HepG2 (cell line): ENCODE results near the gene RLF. TPM values are rescaled to one million over a fixed set of nuclear protein-coding genes. Genes with fewer than 3 reads are reported as not detected.

ENCODE experiments used
- ARNT ChIP-seq: fragments of 450-650 bp; IDR thresholded peaks from 2 replicates; pipeline ENCODE4 v1.6.1; 2017
- CREM ChIP-seq, 2 experiments: sonication (generic) in 1 of 2; formaldehyde crosslinking in 1 of 2; IDR thresholded peaks; 2 replicates each; pipeline versions ENCODE4 v1.4.0 to v1.6.1; 2016 to 2020; ENCODE audit warnings: antibody characterized with exemption in 1 of 2, mild to moderate bottlenecking in 1 of 2, missing genetic modification reagents in 1 of 2
- DPF2 ChIP-seq: sonication (generic); formaldehyde crosslinking; IDR thresholded peaks from 2 replicates; pipeline ENCODE4 v1.4.0; 2020; ENCODE audit warnings: mild to moderate bottlenecking, low read depth, missing genetic modification reagents, borderline replicate concordance
- ELF4 ChIP-seq: sonication (generic); formaldehyde crosslinking; IDR thresholded peaks from 2 replicates; pipeline ENCODE4 v1.5.0; 2020; ENCODE audit warnings: missing genetic modification reagents, mild to moderate bottlenecking, moderate library complexity, borderline replicate concordance
- GPN1 ChIP-seq: sonication (generic); formaldehyde crosslinking; IDR thresholded peaks from 2 replicates; pipeline ENCODE4 v1.5.1; 2020; ENCODE audit warnings: missing genetic modification reagents, borderline replicate concordance
- JUND ChIP-seq: sonication (generic); formaldehyde crosslinking; IDR thresholded peaks from 2 replicates; pipeline ENCODE4 v1.8.0; 2022; ENCODE audit warnings: mild to moderate bottlenecking, missing genetic modification reagents
- SAP130 ChIP-seq: IDR thresholded peaks from 2 replicates; pipeline ENCODE4 v1.6.1; 2016; ENCODE audit warnings: low read depth
- SMYD3 ChIP-seq: sonication (generic); formaldehyde crosslinking; IDR thresholded peaks from 2 replicates; pipeline ENCODE4 v1.8.1; 2023; ENCODE audit warnings: mild to moderate bottlenecking, missing genetic modification reagents
- SYNCRIP ChIP-seq: fragments of 200-400 bp; formaldehyde crosslinking; IDR thresholded peaks from 2 replicates; pipeline ENCODE4 v1.6.1; 2018; ENCODE audit warnings: mild to moderate bottlenecking, low read depth, low read length; ENCODE audit not compliant: insufficient read depth
- ZNF18 ChIP-seq: sonication (generic); formaldehyde crosslinking; IDR thresholded peaks from 2 replicates; pipeline ENCODE4 v1.8.0; 2022; ENCODE audit warnings: mild to moderate bottlenecking, missing genetic modification reagents; ENCODE audit not compliant: insufficient replicate concordance
- ZNF180 ChIP-seq: sonication (generic); formaldehyde crosslinking; IDR thresholded peaks from 2 replicates; pipeline ENCODE4 v1.4.0; 2020; ENCODE audit warnings: low read depth, missing genetic modification reagents, borderline replicate concordance
- ZNF275 ChIP-seq: sonication (generic); formaldehyde crosslinking; IDR thresholded peaks from 2 replicates; pipeline ENCODE4 v1.8.0; 2022; ENCODE audit warnings: missing genetic modification reagents, mild to moderate bottlenecking, inconsistent platforms, borderline replicate concordance
- ZNF367 ChIP-seq: sonication (generic); formaldehyde crosslinking; IDR thresholded peaks from 2 replicates; pipeline ENCODE4 v1.4.0; 2020; ENCODE audit warnings: missing genetic modification reagents, borderline replicate concordance
- ZNF543 ChIP-seq: sonication (generic); formaldehyde crosslinking; IDR thresholded peaks from 2 replicates; pipeline ENCODE4 v1.4.0; 2020; ENCODE audit warnings: mild to moderate bottlenecking, missing genetic modification reagents
- ZNF572 ChIP-seq: sonication (generic); formaldehyde crosslinking; IDR thresholded peaks from 2 replicates; pipeline ENCODE4 v1.5.1; 2020; ENCODE audit warnings: mild to moderate bottlenecking, missing genetic modification reagents
- ZNF619 ChIP-seq: sonication (generic); formaldehyde crosslinking; IDR thresholded peaks from 2 replicates; pipeline ENCODE4 v1.4.0; 2020; ENCODE audit warnings: mild to moderate bottlenecking, missing genetic modification reagents
- ZNF660 ChIP-seq: sonication (generic); formaldehyde crosslinking; IDR thresholded peaks from 2 replicates; pipeline ENCODE4 v1.5.1; 2020; ENCODE audit warnings: mild to moderate bottlenecking, low read depth, missing genetic modification reagents, borderline replicate concordance
- ZNF7 ChIP-seq: IDR thresholded peaks from 2 replicates; pipeline ENCODE4 v1.6.1; 2016; ENCODE audit warnings: missing biosample characterization, missing genetic modification reagents
- ZNF703 ChIP-seq: sonication (generic); formaldehyde crosslinking; IDR thresholded peaks from 2 replicates; pipeline ENCODE4 v1.5.1; 2020; ENCODE audit warnings: missing genetic modification reagents, mild to moderate bottlenecking, moderate library complexity, borderline replicate concordance
- ZNF710 ChIP-seq: sonication (generic); formaldehyde crosslinking; IDR thresholded peaks from 2 replicates; pipeline ENCODE4 v1.5.0; 2020; ENCODE audit warnings: mild to moderate bottlenecking, missing genetic modification reagents, borderline replicate concordance
- ZNF790 ChIP-seq: sonication (generic); formaldehyde crosslinking; IDR thresholded peaks from 2 replicates; pipeline ENCODE4 v1.8.0; 2022; ENCODE audit warnings: missing genetic modification reagents, mild to moderate bottlenecking, borderline replicate concordance
- ZSCAN29 ChIP-seq: sonication (generic); formaldehyde crosslinking; conservative IDR thresholded peaks from 2 replicates; pipeline ENCODE4 v1.4.0; 2020; ENCODE audit warnings: mild to moderate bottlenecking, missing genetic modification reagents
- polyA plus RNA-seq, 8 experiments: library from polyadenylated mRNA; depleted of rRNA in 3 of 8; stranded (reverse) in 7 of 8; unstranded in 1 of 8; fragments of >200 nt; fragmentation: Illumina TruSeq in 4 of 8; extraction: Trizol in 4 of 8; gene quantifications; 2 replicates each; pipeline versions ENCODE4 v1.2.1 to v1.2.3, GENCODE V29; 2011 to 2016; ENCODE audit warnings: low read depth in 4 of 8, missing spikeins in 1 of 8, mixed read lengths in 1 of 8; ENCODE audit not compliant: insufficient read depth in 1 of 8
- total RNA-seq, 5 experiments: library from RNA; depleted of rRNA; stranded (reverse); fragments of >200 nt; fragmentation: Illumina TruSeq; extraction: Trizol; gene quantifications; 2 replicates each; pipeline ENCODE4 v1.2.3, GENCODE V29; 2016; ENCODE audit warnings: low read depth in 1 of 5
- TF ChIP-seq, protein P1 (sequence below): sonication (generic); formaldehyde crosslinking; IDR thresholded peaks from 2 replicates; pipeline ENCODE4 v1.8.0; 2022; ENCODE audit warnings: mild to moderate bottlenecking, missing genetic modification reagents

RLF gene
- total and polyA plus RNA-seq, 2 of the 13 experiments (the other 11 are each of a cell fraction or from before 2014, with no cell fraction given): 9.0 to 15.7 TPM

- TF ChIP-seq ZNF710: no peak; the same call in 1 of the 2 replicates
- no peak for TF ChIP-seq ZNF660 (CRISPR knock-in tag)
- no peak for TF ChIP-seq ZNF180 (CRISPR knock-in tag)
- no peak for TF ChIP-seq ZNF543 (CRISPR knock-in tag)
- TF ChIP-seq SYNCRIP: no peak
- peak; percentile 95 for TF ChIP-seq ZNF275 (CRISPR knock-in tag)
- TF ChIP-seq ZNF619 (CRISPR knock-in tag): peak; percentile 88; the same call in 1 of the 2 replicates
- no peak for TF ChIP-seq DPF2 (CRISPR knock-in tag)
- 0 out of 2 replicates have a peak, but pooled peaks have one; percentile 71 for TF ChIP-seq ELF4
- TF ChIP-seq ZNF790: no peak
- no peak for TF ChIP-seq GPN1 (CRISPR knock-in tag)
- peak; percentile 27; the same call in 1 of the 2 replicates for TF ChIP-seq ZNF703 (CRISPR knock-in tag)
- TF ChIP-seq ZNF367 (CRISPR knock-in tag): peak; percentile 61; the same call in 1 of the 2 replicates
- peak; percentile 100 for TF ChIP-seq CREM (IDR thresholded peaks at IDR 0.05)
- TF ChIP-seq CREM (CRISPR knock-in tag; IDR thresholded peaks at IDR 0.05): peak; percentile 99
- no peak; the same call in 1 of the 2 replicates for TF ChIP-seq ZSCAN29 (CRISPR knock-in tag)
- 0 out of 2 replicates have a peak, but pooled peaks have one; percentile 29 for TF ChIP-seq ZNF572 (CRISPR knock-in tag)
- TF ChIP-seq ZNF7 (CRISPR knock-in tag): no peak
- no peak for TF ChIP-seq ARNT
- TF ChIP-seq, protein P1, sequence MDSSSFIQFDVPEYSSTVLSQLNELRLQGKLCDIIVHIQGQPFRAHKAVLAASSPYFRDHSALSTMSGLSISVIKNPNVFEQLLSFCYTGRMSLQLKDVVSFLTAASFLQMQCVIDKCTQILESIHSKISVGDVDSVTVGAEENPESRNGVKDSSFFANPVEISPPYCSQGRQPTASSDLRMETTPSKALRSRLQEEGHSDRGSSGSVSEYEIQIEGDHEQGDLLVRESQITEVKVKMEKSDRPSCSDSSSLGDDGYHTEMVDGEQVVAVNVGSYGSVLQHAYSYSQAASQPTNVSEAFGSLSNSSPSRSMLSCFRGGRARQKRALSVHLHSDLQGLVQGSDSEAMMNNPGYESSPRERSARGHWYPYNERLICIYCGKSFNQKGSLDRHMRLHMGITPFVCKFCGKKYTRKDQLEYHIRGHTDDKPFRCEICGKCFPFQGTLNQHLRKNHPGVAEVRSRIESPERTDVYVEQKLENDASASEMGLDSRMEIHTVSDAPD (CRISPR knock-in tag): peak; percentile 55; the same call in 1 of the 2 replicates
- TF ChIP-seq SAP130: peak; percentile 98
- TF ChIP-seq SMYD3 (CRISPR knock-in tag): peak; percentile 62; the same call in 1 of the 2 replicates
- no peak for TF ChIP-seq ZNF18 (CRISPR knock-in tag)
- no peak for TF ChIP-seq JUND
Measured at GRCh38 chr1:40161125-40161887, at the start of gene RLF (continued).
